Measurements from ENCODE around the gene SLC12A8. TPM values are rescaled to one million over a fixed set of nuclear protein-coding genes. Genes with fewer than 3 reads are reported as not detected.

The SLC12A8 gene
- total and polyA plus RNA-seq, 10 of the 15 experiments (the other 5 are each of a cell fraction or from before 2014, with no cell fraction given) = 2.5 to 71.6 (median 50.1) TPM

GRCh38 chr3:125202197-125202596, 10.4 kb downstream of the SLC12A8 start:
- H3K9ac ChIP-seq (ENCODE audit: control insufficient read depth, insufficient read depth, low read length) = no peak overlapping the region
- H3K4me1 ChIP-seq (ENCODE audit: control insufficient read depth, insufficient read depth, low read length) = peaks cover 15% of the 10 kb centered on the region
- ChIA-PET POLR2A (interaction anchor here (0.6 to 1.7 kb wide), 7 partner anchors 9 to 374 kb away, joined by 3 to 6 read pairs (median 3); partner anchors contain the start of gene MUC13), RAD21 (ENCODE audit: unreplicated experiment) (interaction anchor here (0.6 to 3.0 kb wide), 9 partner anchors 22 to 278 kb away, joined by 5 to 21 read pairs (median 9); no protein-coding TSS in a partner anchor), CTCF (interaction anchor here (0.6 to 2.8 kb wide), 27 partner anchors 9 to 442 kb away, joined by 3 to 21 read pairs (median 5); partner anchors contain the start of gene MUC13), SMC1A (ENCODE audit: uncharacterized antibody, unreplicated experiment) (interaction anchor here (0.6 to 2.6 kb wide), 22 partner anchors 10 to 432 kb away, joined by 3 to 17 read pairs (median 3); no protein-coding TSS in a partner anchor)
- H3K4me2 ChIP-seq (ENCODE audit: control insufficient read depth, insufficient read depth) = no peak overlapping the region
- no peaks in the 10 kb centered on the region for H3K27me3 ChIP-seq (replicated peaks in 1 of 2; ENCODE audit: control insufficient read depth in 2 of 2, insufficient read depth in 2 of 2, low read length in 1 of 2)
- H3K9me3 ChIP-seq (replicated peaks; ENCODE audit: control insufficient read depth, insufficient read depth, low read length) = no peaks in the 10 kb centered on the region; the same call in 2 of the 3 replicates
- 47% methylated on average over 4 of the region's 4 CpGs for WGBS (ENCODE audit: insufficient coverage, insufficient replicate concordance, low lambda C conversion rate, missing lambda C conversion rate)
- DNase-seq (ENCODE audit: low read depth, low spot score) (no peak), FAIRE-seq (peak; percentile 65), ATAC-seq (peak; percentile 66)
- intact Hi-C loops (cut with micrococcal nuclease; ENCODE audit: unreplicated experiment) = loop anchor here (1.0 to 5.0 kb wide), 6 partner anchors 52 to 440 kb away; no protein-coding TSS in a partner anchor
- no peak overlapping the region for H3K4me3 ChIP-seq
- in situ Hi-C loops (cut with MboI) = no loop called here
- no TSS peak for BruUV-seq (replicated peaks)
- no peak overlapping the region for H3K27ac ChIP-seq (ENCODE audit: control insufficient read depth, insufficient read depth)
- H3K36me3 ChIP-seq (ENCODE audit: control insufficient read depth in 2 of 2, insufficient read depth in 2 of 2, low read length in 1 of 2) = no peaks in the 10 kb centered on the region
- no peak for TF ChIP-seq STAT1 (conservative IDR thresholded peaks at IDR 0.05)
- TF ChIP-seq KDM1A (IDR thresholded peaks at IDR 0.05; ENCODE audit: borderline replicate concordance) = no peak
- no peak for TF ChIP-seq TCF12 (IDR thresholded peaks at IDR 0.05; ENCODE audit: low read depth, low read length)
- no peak for TF ChIP-seq CREM (IDR thresholded peaks at IDR 0.05; ENCODE audit: low read depth)
- peak; percentile 72 for TF ChIP-seq RAD21 (IDR thresholded peaks at IDR 0.05; ENCODE audit: insufficient read depth, low read depth, low read length)
- TF ChIP-seq CTCF (IDR thresholded peaks at IDR 0.05 in 2 of 3, conservative IDR thresholded peaks at IDR 0.05 in 1 of 3; ENCODE audit: control insufficient read depth in 2 of 3, extremely low read depth in 1 of 3, insufficient read depth in 1 of 3, low read depth in 3 of 3, low read length in 3 of 3) = peak; percentile 30 to 49 (median 39); a peak in 4 of 6 replicates
- TF ChIP-seq SMC3 (IDR thresholded peaks at IDR 0.05; ENCODE audit: borderline replicate concordance, low read length) = peak; percentile 43; the same call in 1 of the 2 replicates
- TF ChIP-seq MYB (IDR thresholded peaks at IDR 0.05; ENCODE audit: borderline replicate concordance, low read depth, low read length) = no peak
- no peak for TF ChIP-seq ASH2L (IDR thresholded peaks at IDR 0.05; ENCODE audit: borderline replicate concordance, low read depth)
- TF ChIP-seq RAD51 (IDR thresholded peaks at IDR 0.05) = no peak
- H2AFZ ChIP-seq (ENCODE audit: control insufficient read depth, low read depth, low read length) = no peak overlapping the region
- no peaks in the 10 kb centered on the region for H3K79me2 ChIP-seq (ENCODE audit: control insufficient read depth, insufficient read depth, low read length)
- no peaks in the 10 kb centered on the region for H4K20me1 ChIP-seq (ENCODE audit: control insufficient read depth, insufficient read depth)
